Measurements from ENCODE around the gene ASPG.

Gene ASPG

GRCh38 chr14:104120281-104120741 lies 34.8 kb downstream of the ASPG start:
- POLR2A ChIA-PET = no interaction called here
- H3K4me1 ChIP-seq (ENCODE audit: control insufficient read depth, insufficient read depth, low read length) = no peaks in the 10 kb centered on the region; the same call in 1 of the 2 replicates
- H3K36me3 ChIP-seq (ENCODE audit: control insufficient read depth in 2 of 2, insufficient read depth in 1 of 2, low read length in 2 of 2) = no peaks in the 10 kb centered on the region
- H3K9me3 ChIP-seq (ENCODE audit: control insufficient read depth, insufficient read depth, low read depth, low read length) = no peaks in the 10 kb centered on the region
- no peak overlapping the region for H3K27ac ChIP-seq (ENCODE audit: extremely low read depth, low read depth, low read length)
- no peak overlapping the region for H3K4me3 ChIP-seq (ENCODE audit: low read depth, low read length)
- no peak for TF ChIP-seq ZNF654 (tag by site-specific recombination; IDR thresholded peaks at IDR 0.05; ENCODE audit: low read depth)
- TF ChIP-seq OVOL3 (tag by site-specific recombination; IDR thresholded peaks at IDR 0.05) = no peak
- TF ChIP-seq AEBP2 (tag by site-specific recombination; IDR thresholded peaks at IDR 0.05; ENCODE audit: borderline replicate concordance) = no peak
- TF ChIP-seq KLF16 (tag by site-specific recombination; IDR thresholded peaks at IDR 0.05) = no peak
- no peak for TF ChIP-seq ZNF112 (tag by site-specific recombination; IDR thresholded peaks at IDR 0.05)
- no peak for TF ChIP-seq RBAK (tag by site-specific recombination; IDR thresholded peaks at IDR 0.05)
- no peak for TF ChIP-seq PRDM10 (tag by site-specific recombination; IDR thresholded peaks at IDR 0.05)
- TF ChIP-seq ZNF707 (tag by site-specific recombination; IDR thresholded peaks at IDR 0.05) = no peak
- TF ChIP-seq ZNF513 (tag by site-specific recombination; IDR thresholded peaks at IDR 0.05) = no peak
- no peak for TF ChIP-seq PRDM4 (tag by site-specific recombination; IDR thresholded peaks at IDR 0.05)
- no peak for TF ChIP-seq ZSCAN5A (tag by site-specific recombination; IDR thresholded peaks at IDR 0.05)
- TF ChIP-seq ZBTB49 (tag by site-specific recombination; IDR thresholded peaks at IDR 0.05; ENCODE audit: low read depth) = no peak
- CTCF ChIA-PET = interaction anchor here (0.7 to 1.2 kb wide), 3 partner anchors 10 to 26 kb away, joined by 3 to 4 read pairs (median 3); no protein-coding TSS in a partner anchor

Measured in HEK293 (cell line).